ENCODE data around the gene LYG2.

DNA sequence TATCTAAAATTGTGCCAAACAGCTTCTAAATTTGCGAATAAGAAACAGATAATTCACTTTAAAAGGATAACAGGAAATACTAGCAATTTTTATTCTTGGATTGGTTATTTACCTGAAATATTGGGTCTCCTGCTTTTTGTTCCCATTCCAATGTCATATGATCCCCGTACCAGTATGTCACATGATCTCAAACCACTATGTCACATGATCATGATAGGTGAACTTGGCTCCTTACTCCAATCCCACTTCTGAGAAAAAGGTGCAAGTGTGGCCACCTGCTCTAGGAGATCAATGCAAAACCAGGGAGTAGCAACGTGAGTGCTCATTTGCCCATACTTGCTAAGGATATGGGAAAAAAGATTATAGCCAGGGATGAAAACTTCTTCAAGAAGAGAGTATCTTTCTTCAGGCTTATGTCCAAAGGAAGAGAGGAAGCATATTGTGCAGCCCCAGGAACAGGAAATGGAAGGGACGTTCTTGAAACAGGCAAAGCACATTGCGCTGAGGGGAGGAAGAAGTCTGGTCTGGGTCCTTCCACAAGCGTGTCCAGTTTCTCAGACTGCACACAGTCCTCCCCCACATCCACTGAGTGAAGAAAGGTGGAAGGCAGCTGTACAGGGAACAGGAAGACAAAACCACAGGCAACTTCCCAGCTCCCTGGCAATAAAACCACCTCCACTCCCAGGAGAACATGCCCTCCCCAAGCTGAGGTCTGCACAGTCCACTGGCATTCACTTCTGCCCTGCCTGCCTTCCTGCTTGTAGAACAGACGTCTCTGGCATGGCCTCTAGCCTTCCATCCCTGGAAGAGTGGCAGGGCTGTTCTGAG is at the start of gene LYG2:
- TF ChIP-seq EZH2 (IDR thresholded peaks at IDR 0.05; ENCODE audit: insufficient read depth, poor library complexity, severe bottlenecking): no peak
- no peak for TF ChIP-seq EZH2phosphoT487 (IDR thresholded peaks at IDR 0.05; ENCODE audit: insufficient read depth, low read depth)
